Activated effector memory CD4-positive, alpha-beta T cell treated with Interleukin-2 at 50 U/mL for 16 hours (primary cell): Measurements from ENCODE around the gene SLC49A3.
A peak's percentile ranks its signal among the peaks of the same experiment; 100 is the strongest.
"Not testable (repeated sequence)": the region's sequence is repeated elsewhere in the genome, so short reads cannot be mapped to it uniquely, and the experiment has no call there.

Experiments used
- DNase-seq: peaks from one replicate; pipeline ENCODE4 v3.0.0-alpha.2; 2020

Gene SLC49A3

GRCh38 chr4:680091-680490 lies 8.9 kb downstream of the SLC49A3 start:
- DNase-seq = no peak

- DNase-seq = no peak
These were observed 9.3 kb downstream of the SLC49A3 start for GRCh38 chr4:679629-680028.

- no peak for DNase-seq
These were observed 9.9 kb downstream of the SLC49A3 start for GRCh38 chr4:679104-679481.

DNA sequence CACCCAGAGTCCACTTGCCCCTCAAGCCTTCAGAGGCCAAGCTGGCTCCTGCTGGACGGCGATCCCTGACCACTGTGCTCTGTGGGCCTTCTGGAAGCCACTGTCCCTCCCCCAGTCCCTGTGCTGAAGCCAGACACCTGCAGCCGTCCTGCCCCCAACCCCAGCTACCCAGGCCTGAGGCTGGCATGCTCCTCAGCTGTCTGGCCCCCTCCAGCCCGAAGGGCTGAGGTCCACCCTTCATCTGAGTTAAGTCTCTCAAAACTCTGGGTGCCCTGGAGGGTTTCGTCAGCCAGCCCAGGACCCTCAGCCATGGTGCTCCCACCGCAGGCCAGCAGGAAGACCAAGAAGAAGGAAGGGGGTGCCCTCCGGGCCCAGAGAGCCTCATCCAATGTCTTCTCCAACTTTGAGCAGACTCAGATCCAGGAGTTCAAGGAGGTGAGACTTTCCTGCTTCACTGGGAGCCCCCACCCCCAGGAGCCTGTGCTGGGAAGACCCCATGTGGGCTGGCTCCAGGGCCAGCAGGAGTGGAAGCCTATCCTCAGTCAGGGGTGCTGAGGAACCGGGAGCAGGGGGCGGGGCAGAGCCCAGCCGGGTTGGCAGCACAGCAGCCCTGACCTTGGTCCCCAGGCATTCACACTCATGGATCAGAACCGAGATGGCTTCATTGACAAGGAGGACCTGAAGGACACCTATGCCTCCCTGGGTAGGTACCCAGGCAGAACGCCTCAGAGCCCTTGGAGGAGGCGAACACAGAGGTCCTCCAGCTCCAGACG lies 10.4 kb downstream of the SLC49A3 start:
- no peak for DNase-seq

- no peak for DNase-seq
These were observed 11.3 kb downstream of the SLC49A3 start for GRCh38 chr4:677431-678293.

GRCh38 chr4:676871-677235 lies 12.1 kb downstream of the SLC49A3 start:
- no peak for DNase-seq

DNA sequence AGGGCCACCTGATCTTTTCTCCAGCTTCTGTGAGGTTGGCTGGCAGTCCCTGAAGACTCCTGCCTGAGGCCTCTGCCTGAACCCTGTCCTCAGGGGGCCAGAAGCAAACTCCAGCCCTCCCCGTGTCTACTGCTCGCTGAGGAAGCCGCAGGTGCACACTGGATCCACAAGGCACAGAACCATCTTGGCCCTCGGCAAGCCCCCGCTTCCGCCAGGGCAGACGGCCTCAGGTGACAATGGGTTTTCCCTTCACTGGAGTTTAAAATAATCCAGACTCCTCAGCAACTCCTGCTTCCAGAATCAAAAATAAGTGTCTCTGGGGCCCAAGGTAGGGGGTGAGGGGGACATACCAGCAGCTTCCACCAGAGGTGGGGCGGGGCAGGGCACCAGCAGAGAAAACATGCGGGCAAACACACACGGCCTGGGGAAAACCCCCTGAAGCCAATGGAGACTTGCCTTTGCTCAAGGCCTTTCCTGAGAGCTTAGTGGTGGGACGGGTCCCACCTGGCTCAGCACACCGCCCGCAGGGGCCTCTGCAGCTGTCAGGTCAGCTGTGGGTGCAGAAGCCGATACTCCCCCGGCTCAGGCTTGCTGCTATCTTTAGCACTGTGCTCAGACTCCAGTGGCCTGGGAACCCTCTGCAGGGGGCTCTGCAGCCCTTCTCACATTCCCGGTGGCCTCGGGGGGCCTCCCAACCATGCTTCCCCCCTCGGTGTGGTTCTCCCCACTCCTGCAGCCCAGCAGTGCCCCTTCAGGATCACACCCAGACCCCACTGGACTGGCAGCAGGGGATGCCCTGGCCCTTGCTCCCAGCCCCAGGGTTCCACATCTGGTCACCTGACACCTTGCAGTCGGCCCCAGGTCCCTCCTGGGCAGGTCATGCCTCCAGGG lies 12.7 kb downstream of the SLC49A3 start:
- no peak for DNase-seq

- DNase-seq = no peak
These were observed 13.7 kb downstream of the SLC49A3 start for GRCh38 chr4:675036-675882.

DNA sequence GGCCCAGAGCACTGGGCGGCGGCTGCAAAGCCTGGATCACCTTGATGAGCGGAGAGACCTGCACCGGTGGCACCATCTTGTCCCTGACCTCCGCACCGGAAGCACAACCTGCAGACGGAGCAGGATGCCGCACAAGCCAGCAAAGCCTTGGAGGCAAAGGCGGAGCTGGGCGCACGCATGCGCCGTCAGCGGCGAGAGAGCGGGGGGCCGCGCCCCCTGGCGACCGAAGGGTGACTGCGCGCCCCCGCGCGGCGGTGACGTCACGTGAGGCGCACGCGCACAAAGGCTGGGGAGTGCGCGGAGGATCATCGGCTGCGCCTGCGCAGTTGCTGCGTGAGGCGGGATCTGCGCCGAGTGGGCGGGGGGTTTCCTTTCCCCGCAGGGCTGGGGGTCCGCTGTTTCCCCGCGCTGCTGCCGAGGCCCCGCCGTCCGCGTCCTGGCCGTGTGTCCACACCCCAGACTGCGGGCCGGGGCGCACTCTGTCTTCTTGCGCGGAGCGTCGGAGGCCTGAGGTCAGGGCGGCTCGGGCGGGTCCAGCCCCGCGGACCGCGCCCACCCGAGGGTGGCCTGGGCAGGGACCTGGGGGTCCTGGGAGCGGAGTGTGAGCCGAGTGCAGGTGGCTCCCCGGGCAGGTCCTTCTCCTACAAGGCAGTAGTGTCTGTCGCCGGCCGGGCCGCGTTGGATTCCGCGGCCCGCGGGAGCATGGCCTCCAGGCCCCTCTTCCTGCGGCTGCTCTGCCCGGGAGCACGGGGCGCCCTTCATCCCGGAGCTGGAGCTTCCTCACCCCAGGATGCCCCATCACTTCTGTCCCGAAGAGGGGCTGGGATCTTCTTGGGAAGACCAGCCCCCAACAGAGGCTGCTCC lies 14.5 kb downstream of the SLC49A3 start, which contains the start of the genes ATP5ME and MYL5:
ATP5ME (minus strand) TSS at position 105 of the 864 bp plus-strand sequence; CDS start at position 76, 29 bp downstream.
MYL5 (plus strand) TSS at position 371 of the 864 bp plus-strand sequence. CDS start 3,485 bp downstream, outside the sequence.
- DNase-seq = peak; percentile 97

DNA sequence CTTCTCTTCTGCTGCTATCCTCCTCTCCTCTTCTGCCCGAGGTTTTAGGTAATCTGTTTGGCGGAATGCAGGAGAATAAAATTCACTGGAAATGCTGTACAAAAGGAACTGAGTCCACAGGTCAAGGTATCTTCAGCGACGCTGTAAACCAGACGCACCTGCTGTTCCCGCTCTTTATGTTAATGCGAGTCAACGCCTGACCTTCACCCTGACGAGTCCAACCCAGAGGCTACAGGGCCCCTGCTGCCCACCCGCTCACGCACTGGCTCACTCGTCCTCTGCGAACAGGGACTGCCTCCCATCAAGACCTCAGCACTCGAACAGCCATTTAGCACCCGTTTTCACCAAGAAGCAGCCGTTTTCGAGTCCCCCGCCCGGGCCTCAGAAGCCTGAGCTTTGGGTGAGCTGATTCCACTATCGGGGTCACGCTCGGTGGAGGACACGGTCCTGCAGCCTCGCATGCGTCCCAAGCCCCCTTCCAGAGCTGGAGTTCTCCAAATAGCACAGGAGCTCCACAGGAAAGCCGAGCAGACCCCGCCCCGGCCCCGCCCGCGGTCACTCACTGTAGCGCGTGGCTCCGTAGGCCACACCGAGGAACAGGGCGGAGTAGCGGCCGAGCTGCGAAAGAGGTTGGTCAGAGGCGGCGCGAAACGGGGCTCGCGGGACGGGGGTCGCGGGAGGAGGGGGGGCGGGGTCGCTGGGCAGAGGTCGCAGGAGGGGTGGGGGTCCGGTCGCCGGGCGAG lies 15.4 kb downstream of the SLC49A3 start:
- DNase-seq = no peak

DNA sequence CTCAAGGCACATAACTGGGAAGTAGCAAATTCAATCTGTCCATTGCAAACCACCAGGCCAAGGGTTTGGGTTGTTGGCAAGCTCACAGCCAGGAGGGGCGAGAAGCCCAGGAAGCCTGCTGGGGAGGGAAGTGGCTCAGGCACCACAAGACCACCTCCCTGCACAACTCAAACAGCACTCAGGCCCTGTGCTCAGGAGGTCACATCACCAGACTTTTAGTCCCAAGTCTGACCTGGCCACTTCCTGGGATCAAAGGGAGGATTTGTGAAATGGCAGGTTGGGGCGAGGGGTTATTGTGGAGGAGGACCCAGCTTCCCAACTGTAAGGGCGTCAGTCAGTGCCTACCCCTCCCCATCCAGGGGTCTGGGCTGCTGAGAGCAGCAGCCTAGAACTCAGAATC lies 17.2 kb downstream of the SLC49A3 start:
- no peak for DNase-seq

DNA sequence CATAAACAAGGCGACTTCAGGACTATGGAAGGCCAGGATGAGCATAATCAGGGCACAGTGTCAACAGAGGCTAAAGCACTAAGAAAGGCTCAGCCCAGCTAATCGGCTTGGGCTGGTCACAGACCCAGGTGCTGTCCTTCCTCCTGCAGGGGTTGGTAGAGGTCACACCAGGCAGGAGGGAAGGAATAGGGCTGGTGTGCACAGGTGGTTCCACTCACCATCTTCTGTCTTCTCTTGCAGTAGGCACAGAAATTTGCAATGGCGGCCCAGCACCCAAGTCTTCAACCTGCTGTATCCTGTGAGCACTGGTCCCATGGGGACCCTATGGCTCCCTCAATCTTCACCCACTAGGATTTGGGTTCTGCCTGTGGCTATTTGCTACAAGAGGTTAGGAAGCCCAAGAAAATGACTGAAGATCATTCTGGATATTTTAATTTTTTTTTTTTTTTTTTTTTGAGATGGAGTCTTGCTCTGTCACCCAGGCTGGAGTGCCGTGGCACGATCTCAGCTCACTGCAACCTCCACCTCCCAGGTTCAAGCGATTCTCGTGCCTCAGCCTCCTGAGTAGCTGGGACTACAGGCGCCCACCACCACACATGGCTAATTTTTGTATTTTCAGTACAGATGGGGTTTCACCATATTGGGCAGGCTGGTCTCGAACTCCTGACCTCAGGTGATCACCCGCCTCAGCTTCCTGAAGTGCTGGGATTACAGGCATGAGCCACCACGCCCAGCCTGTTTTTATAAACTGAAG lies 19.0 kb downstream of the SLC49A3 start:
- DNase-seq = not testable (repeated sequence)

DNA sequence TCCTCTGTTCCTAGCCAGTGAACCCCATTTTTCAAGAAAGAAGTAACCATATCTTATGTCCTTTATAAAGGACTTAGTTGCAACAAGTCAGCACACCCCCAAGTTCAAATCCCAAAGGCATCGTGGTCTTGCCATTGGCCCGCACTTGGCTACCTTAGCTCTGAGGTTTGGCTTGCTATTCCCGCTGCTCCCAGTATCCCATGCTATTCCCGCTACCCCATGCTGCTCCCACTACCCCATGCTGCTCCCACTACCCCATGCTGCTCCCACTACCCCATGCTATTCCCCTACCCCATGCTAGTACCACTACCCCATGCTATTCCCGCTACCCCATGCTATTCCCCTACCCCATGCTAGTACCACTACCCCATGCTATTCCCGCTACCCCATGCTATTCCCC lies 20.7 kb downstream of the SLC49A3 start:
- not testable (repeated sequence) for DNase-seq

DNA sequence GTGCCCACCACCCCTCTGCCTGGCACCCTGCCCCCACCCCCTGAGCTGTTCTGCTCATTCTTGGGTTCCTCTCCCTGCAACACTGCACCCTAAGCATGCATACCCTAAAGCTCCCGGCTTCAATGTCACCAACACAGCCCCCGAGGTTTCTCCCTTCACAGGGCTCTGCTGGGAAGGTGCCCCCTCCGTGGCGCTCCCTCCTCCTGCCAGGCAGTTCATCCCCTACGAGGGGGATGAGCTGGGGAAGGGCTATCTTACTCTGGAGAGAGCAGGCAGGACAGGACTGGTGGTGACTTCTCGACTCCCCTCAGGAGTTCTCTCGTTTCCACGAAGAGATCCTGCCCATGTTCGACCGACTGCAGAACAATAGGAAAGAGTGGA lies 21.4 kb downstream of the SLC49A3 start:
- DNase-seq = no peak

GRCh38 chr4:666822-667544 lies 22.0 kb downstream of the SLC49A3 start:
- no peak for DNase-seq

GRCh38 chr4:666436-666810 lies 22.5 kb downstream of the SLC49A3 start:
- DNase-seq = no peak

- DNase-seq = no peak
These were observed 23.1 kb downstream of the SLC49A3 start for GRCh38 chr4:665751-666435.

DNA sequence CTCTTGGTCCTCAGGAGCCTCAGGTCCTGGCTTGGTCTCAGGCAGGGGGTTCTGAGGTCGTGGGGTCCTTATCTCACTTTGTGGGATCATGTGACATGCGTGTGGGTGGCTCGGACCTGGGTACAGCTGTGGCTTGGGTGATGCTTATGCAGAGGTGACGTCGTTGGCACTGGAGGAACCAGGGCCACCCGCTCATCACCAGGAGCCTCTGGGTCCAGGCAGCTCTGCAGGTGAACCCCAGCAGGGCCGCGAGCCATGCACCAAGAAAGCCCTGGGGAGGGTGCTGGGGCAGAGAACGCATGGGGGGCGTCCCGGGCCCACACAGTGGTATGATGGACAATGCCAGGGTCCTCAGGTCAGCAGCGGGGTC lies 23.6 kb downstream of the SLC49A3 start:
- no peak for DNase-seq
